ENCODE results near the gene CR1L.
"Not testable (repeated sequence)": the region's sequence is repeated elsewhere in the genome, so short reads cannot be mapped to it uniquely, and the experiment has no call there.

The CR1L gene

GRCh38 chr1:207737503-207738157 is 92.7 kb downstream of the CR1L start:
- not testable (repeated sequence) for DNase-seq (ENCODE audit: low read depth); H3K4me3 ChIP-seq (ENCODE audit: low read depth, low read length)

- DNase-seq (ENCODE audit: low read depth); H3K4me3 ChIP-seq (ENCODE audit: low read depth, low read length): not testable (repeated sequence)
Measured at GRCh38 chr1:207738158-207738659, 93.3 kb downstream of the CR1L start.

GRCh38 chr1:207740207-207740606 is 95.3 kb downstream of the CR1L start:
- no peak for DNase-seq (ENCODE audit: low read depth)
- H3K4me3 ChIP-seq (ENCODE audit: low read depth, low read length): no peak overlapping the region

DNA sequence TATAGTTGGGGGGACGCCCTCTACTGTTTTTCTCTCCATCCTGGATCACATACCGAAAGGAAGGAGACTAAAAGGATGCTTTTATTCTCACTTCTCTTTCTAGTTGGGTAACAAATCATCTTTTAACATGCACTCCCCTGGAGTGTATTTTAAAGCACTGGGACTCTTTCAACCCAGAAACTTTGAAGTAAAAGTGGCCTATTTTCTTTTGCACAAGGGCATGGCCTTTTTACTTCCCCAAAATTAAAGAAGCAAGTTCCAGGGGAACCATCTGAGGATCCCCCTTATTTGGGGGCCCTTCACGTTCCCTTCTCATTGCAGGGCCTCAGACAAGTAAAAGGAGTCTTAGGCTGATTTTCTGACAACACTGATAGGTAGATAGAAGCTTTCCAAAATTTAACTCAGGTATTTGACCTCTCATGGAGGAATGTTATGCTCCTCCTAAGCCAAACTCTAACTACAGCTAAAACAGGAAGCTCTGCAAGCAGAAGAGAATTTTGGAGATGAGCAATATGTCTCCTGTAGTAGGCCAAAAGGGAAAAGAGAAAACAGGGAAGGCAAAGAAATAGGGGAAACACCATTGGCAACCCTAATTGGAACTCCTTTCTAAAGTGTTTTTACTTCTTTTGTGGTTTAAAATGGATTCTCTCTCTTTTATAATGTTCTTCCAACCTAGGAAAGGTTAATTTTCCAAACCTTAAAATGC is 98.1 kb downstream of the CR1L start:
- no peak for DNase-seq (ENCODE audit: low read depth)
- no peak overlapping the region for H3K4me3 ChIP-seq (ENCODE audit: low read depth, low read length)

- H3K4me3 ChIP-seq (ENCODE audit: low read depth, low read length): no peak overlapping the region
Measured at GRCh38 chr1:207744000-207744534, 99.1 kb downstream of the CR1L start.

DNA sequence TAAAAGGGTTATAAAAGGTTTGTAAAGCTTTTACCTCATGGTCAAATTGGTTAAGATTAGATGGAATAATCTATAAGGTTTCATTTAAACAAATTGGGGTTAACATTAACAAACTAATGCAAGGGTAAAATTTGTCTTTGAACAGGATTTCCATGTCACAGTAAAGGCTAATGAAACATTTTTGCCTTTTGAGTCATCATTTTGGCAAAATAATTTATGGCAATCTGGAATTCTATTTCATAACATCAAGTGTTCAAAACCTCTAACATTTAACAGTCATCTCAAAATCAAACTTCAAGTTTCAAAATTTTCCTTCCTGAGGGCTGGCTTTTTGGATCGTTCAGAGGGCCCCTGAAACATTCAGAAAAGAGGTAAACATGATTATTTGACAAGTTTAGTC is 100.4 kb downstream of the CR1L start:
- H3K4me3 ChIP-seq (ENCODE audit: low read depth, low read length): no peak overlapping the region
- no peak for DNase-seq (ENCODE audit: low read depth)

More at GRCh38 chr1:207744000-207744534, 99.1 kb downstream of the CR1L start:
- no peak for DNase-seq (ENCODE audit: low read depth)

DNA sequence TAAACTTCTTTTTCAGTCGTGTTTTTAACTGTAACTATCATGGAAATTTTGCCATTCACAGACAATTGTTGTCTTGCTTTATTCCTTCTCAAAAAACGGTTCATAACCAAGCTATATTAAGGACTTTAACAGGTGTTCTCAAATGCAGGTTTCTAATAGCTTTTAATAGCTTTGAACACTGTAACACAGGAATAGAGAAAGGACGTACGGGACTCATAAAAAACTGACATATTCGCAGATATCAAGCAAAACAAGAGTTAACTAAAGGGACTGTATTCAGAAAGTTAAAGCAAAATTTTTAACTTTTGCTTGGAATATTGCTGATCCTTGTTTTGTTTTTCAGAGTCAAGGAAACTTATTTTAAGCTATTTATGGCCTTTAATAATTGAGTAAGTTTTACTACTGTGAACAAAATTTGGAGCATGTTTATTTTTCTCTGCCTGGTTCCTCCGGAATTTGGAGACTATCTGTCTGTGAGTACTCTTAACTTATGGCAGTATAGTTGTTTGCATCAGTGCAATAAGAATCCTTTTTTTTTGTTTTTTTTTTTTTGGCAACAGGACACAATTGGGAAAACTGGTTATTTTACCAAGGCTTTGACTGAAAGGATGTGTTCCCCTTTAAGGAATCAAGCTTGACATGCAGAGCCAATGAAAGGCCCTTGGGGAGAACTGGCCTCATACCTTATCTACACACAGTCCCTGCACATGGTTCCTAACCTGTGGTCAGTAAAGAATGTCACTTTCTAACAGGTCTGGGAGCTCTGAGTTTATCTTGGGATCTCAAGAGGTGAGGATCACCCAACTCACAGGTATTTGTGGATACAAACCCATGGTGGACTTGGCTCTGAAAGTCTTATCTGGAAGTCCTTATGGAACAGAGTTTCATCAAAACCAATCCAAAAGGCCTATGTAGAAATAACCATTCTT is 101.2 kb downstream of the CR1L start:
- no peak overlapping the region for H3K4me3 ChIP-seq (ENCODE audit: low read depth, low read length)
- no peak for DNase-seq (ENCODE audit: low read depth)

- no peak overlapping the region for H3K4me3 ChIP-seq (ENCODE audit: low read depth, low read length)
- no peak for DNase-seq (ENCODE audit: low read depth)
Measured at GRCh38 chr1:207747627-207748492, 102.9 kb downstream of the CR1L start.

- no peak for DNase-seq (ENCODE audit: low read depth)
- H3K4me3 ChIP-seq (ENCODE audit: low read depth, low read length): no peak overlapping the region
Measured at GRCh38 chr1:207748737-207749528, 104.0 kb downstream of the CR1L start.

DNA sequence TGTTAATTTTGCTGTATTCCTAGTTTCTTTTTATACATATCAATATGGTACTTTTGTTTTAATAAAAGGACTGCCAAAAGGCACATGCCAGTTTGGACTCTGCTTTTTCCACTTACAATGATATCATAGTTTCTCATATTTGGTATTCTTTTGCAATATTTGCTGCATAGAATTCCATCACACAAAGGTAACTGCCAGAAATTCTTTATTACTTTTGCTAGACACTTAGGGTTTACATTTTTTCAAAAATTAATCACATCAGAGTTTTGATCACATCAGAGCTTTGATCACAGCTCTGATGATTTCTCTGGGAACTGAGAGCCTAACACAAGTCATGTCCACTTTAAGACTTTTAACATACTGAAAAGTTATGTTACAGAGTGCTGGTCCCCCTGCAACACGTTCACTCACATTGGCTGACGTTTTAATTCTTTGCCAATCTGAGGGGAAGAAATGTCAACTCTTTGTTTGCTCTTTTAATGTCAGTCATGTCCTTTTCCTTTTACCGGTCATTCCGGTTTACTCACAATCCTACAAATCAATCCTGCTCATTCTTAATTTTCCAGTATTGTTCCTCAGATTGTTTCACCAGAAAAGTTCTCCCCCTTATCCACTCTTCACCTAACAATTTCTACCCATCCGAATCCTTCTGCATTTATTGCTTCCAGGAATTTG is 105.8 kb downstream of the CR1L start:
- H3K4me3 ChIP-seq (ENCODE audit: low read depth, low read length): peak overlapping the region; percentile 94
- no peak for DNase-seq (ENCODE audit: low read depth)

DNA sequence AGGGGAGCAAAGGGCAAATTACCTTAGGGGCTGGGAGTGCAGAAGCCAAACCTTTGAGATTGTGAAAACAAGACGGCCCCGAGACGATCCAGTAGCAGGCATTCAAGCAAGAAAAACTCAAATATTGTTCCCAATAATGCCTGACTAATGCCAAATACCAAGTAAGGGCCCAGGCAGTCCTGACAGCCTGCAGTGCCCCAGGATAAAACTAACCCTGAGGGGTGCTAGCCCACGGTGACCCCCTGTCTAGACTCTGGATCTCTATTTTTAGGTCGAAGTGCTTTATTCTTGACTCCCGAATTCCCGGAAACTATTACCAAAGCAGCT is 106.5 kb downstream of the CR1L start:
- DNase-seq (ENCODE audit: low read depth): not testable (repeated sequence)

DNA sequence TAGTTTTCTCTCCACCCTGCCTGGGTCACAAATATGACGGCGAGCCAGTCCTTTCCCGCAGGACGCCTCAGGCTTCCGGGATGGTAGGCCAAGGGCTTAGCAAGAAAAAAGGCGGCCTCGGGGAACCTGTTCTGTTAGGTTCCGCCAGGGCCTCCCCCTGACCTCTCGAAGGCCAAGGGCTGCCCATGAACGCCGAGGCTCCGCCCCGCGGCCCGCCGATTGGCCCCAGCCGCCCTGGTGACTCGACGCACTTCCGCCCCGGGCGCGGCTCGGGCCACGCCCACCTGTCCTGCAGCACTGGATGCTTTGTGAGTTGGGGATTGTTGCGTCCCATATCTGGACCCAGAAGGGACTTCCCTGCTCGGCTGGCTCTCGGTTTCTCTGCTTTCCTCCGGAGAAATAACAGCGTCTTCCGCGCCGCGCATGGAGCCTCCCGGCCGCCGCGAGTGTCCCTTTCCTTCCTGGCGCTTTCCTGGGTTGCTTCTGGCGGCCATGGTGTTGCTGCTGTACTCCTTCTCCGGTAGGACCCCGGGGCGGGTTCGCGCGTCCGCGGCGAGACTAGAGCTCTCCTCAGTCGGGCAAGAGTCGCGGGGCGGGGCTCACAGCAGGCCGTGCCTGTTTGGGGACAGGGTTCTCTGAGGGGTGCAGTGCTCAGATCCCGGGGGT is 107.0 kb downstream of the CR1L start, which contains the start of gene CD46:
Gene CD46, plus strand, starts transcription at position 265 of the 666 bp plus-strand sequence. Its CDS starts 159 bp downstream, at position 424.
- H3K4me3 ChIP-seq (ENCODE audit: low read depth, low read length): peak within 1 kb of the TSS; percentile 94
- DNase-seq (ENCODE audit: low read depth): peak; percentile 58

More for the DNA sequence above, 106.5 kb downstream of the CR1L start:
- H3K4me3 ChIP-seq (ENCODE audit: low read depth, low read length): peak overlapping the region; percentile 94

GRCh38 chr1:207752456-207752998 is 107.6 kb downstream of the CR1L start:
- peak overlapping the region; percentile 94 for H3K4me3 ChIP-seq (ENCODE audit: low read depth, low read length)
- no peak for DNase-seq (ENCODE audit: low read depth)

DNA sequence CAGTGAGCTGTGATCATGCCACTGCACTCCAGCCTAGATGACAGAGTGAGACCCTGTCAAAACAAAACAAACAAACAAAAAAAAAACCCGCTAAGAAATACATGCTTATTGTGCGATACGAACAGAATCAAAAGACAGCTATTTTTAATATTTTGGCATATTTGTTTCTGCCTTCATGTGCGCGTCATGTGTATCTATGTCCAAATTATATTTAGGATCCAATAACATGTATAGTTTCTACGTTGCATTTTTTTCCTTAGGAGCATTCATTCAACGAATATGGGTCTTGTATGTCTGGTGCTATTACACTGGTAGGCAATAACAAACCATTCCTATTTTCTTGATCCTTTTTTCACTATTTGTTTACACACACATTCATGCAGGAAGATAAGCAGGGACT is 108.7 kb downstream of the CR1L start:
- no peak for DNase-seq (ENCODE audit: low read depth)
- H3K4me3 ChIP-seq (ENCODE audit: low read depth, low read length): peak overlapping the region; percentile 94

- DNase-seq (ENCODE audit: low read depth): no peak
- no peak overlapping the region for H3K4me3 ChIP-seq (ENCODE audit: low read depth, low read length)
Measured at GRCh38 chr1:207754011-207754410, 109.1 kb downstream of the CR1L start.

GRCh38 chr1:207754974-207755700 is 110.2 kb downstream of the CR1L start:
- no peak overlapping the region for H3K4me3 ChIP-seq (ENCODE audit: low read depth, low read length)
- DNase-seq (ENCODE audit: low read depth): no peak

All from skeletal muscle cell (primary cell).